Activated CD4-positive, alpha-beta T cell treated with anti-CD3 and anti-CD28 coated beads, Interleukin-2, amount 50 U/mL, for 4 hours (primary cell): ENCODE results near the gene HPSE2.
"Not testable (repeated sequence)": the region's sequence is repeated elsewhere in the genome, so short reads cannot be mapped to it uniquely, and the experiment has no call there.

Source experiments
- DNase-seq, 2 experiments: peaks; one replicate each; pipeline ENCODE4 v3.0.0-alpha.2; 2020

Gene HPSE2

DNA sequence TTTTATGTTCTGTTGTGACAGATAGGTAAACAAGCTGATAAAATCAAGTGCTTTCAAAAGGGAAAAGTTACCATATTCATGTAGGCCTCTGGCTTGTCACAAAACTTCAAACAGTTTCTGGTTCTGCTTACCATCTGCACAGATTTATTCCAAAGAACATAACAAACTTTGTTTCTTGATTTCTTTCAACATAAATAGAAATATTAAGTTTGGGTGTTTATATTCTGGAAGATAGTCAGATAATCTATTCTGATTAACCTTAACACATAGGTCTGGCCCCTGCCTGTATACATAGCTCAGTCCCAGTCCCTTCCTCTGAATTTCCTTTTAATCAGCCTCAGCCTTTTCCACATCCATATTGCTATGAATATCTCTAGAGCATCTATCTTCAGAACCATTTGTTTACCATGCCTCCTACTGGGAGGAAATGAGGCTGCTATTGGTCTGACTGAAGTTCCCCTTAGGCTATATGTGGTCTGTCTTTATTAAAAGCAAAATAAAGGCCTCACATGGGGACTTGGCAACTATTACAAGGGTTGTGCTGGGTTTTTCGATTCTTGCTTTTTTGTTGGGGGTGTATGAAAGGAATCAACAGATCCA lies 319.0 kb downstream of the HPSE2 start:
- DNase-seq = no peak

DNA sequence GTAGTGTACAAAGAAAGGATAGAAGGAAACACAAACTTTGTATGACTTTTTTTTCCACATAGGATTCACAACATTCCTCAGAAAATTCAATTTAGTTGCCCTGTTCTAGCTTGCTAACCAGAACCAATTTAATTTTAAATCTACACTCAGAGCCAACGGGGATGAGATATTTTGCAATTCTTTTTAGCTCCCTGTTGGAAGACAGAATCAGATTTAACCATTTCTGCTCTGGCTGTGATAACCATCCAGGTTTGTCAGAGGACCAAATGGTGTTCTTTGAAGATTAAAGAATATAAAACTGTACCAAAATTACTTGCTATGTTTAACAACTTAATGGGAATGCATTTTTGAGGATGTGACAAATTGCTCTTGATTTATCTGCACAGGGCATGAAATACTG lies 319.7 kb downstream of the HPSE2 start:
- no peak for DNase-seq

DNA sequence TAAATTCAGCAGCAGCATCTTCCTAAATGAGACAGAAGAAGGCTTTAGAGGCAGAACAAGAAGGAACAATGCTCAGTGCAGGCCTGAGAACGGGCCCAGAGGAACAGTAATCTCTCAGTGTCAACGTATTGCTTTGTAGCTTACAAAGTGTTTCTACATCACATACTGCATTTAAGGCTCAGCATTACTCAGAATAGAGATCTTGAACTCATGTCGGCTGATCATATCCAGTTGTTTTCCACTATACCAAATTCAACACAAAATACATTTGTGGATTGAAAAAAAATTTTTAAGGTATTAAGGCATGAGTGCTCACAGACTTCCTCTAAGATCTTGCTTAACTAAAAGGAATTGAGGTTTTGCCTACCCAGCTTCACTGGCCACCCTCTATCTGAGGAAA lies 325.1 kb downstream of the HPSE2 start:
- no peak for DNase-seq

- no peak for DNase-seq
Measured at GRCh38 chr10:98910048-98910447, 325.6 kb downstream of the HPSE2 start.

DNA sequence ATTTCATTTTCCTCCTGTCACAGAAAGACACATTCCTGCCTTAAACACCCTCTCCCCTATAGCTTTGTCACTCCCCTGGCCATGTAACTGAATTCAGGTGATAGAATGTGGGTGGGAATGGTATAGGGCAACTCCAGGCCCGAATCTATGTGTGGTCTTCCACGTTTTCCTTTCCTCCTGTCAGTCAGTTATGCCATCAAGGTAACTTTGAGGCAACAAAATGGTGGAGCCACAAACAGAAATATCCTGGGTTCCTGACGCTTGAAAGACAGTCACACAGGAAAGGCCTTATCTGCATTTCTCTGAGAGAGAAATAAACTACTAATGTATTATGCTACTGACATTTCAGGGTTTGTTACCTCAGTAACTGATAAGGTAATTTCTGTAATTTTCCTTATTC lies 326.8 kb downstream of the HPSE2 start:
- DNase-seq = no peak

GRCh38 chr10:98908247-98908646 lies 327.4 kb downstream of the HPSE2 start:
- not testable (repeated sequence) for DNase-seq

DNA sequence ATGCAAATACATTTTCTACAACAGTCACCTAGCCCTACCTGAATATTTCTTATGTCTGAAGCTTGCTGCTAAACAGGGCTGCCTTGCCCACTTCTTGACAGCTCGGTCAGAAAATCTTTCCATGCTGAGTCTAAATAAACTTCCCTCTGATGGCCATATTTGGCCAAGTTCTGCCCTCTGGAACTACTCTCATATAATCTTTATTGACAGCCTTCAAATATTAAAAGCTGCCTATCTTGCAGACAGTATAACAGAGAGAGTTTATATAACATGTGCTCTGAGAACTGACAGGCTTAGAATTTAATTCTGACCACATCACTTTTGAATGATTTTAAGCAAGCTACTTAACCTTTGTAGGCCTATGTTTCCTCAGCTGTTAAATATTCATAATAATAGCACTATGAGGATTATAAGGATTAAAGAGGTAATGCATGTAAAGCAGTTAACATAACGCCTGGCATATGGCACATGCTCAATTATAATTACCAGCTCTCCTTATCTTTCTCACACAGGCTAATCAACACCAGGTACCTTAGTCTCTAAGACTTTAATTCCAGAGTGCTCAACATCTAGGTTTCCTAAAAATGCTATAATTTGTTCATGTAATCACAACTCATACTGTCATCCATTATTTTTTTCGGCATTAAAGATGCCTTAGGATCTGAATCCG lies 334.1 kb downstream of the HPSE2 start:
- no peak for DNase-seq

DNA sequence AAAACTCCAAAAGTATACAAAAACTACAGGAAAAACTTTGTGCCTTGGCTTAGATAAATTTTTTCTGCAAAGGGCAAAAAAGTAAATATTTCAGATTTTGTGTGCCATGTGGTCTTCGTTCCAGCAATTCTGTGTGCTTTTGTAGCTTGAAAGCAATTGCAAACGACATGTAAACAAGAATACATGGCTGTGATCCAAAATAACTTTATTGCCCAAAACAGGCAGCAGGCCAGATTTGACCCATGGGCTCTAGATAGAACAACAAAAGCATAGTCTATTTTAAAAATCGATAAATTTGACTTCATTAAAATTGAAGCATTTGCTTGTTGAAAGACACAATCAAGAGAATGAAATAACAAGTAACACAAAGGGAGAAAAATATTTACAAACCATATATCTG lies 336.6 kb downstream of the HPSE2 start:
- no peak for DNase-seq

GRCh38 chr10:98892523-98892922 lies 343.1 kb downstream of the HPSE2 start:
- no peak for DNase-seq

- no peak for DNase-seq
Measured at GRCh38 chr10:98886686-98887085, 349.0 kb downstream of the HPSE2 start.

GRCh38 chr10:98885378-98885777 lies 350.3 kb downstream of the HPSE2 start:
- no peak for DNase-seq

DNA sequence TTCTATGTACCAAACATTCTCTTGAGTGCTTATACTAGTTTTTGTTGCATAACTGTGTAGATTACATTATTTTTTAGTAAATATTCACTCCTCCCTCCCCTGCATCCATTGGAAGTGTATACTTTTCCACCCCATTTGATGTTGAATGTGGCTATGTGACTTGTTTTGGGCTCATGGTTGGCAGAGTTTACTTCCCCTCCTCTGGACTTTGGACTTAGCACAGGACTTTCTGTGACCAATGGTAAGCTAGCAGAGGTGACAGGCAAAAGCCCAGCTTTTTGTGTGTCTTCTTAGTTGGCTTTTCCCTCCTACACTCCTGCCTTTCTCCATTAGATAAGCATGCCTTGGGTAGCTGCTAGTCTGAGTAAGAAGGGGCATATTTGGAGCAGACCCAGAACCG lies 353.9 kb downstream of the HPSE2 start:
- DNase-seq = no peak

DNA sequence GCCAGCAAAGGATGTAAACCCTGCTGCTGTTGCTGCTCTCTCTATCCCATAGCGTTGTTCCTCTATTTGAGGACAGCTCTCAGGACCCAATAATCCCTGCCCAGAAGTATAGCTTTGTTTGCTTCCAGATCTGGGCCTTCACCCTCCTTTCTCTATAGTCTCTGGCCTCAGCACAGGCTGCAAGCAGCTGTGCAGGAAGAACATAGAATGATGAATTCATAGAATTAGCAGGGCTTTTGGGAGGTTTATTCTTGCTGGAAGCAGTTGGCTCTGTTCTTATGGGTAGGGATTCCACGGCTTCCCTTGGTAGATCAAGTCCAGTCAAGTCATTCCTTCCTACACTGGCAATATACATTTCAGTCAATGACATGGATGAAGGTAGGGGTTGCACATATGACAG lies 354.7 kb downstream of the HPSE2 start:
- DNase-seq = no peak

GRCh38 chr10:98878921-98879320 lies 356.7 kb downstream of the HPSE2 start:
- DNase-seq = no peak

- no peak for DNase-seq
Measured at GRCh38 chr10:98878418-98878817, 357.2 kb downstream of the HPSE2 start.

DNA sequence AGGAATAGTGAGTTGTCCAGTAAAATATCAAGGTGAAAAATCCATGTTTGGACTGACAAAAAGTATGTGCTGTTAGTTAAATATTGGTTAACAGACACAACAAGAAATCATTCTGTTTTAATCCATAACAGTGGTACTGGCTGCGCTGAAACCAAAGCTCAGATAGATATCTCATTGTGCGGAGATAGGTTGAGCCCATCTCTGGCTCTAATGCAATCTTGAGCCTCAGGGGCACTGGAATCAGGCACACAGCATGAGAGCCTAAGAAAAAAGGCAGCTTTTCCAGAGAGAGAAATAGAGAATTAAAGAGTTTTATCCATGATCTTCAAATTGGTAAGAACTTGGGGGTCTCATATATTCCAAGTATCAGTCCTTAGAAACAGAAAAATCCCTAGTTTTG lies 373.7 kb downstream of the HPSE2 start:
- no peak for DNase-seq

- DNase-seq = no peak
Measured at GRCh38 chr10:98858525-98858924, 377.1 kb downstream of the HPSE2 start.

GRCh38 chr10:98855403-98856189 lies 380.1 kb downstream of the HPSE2 start:
- no peak for DNase-seq

DNA sequence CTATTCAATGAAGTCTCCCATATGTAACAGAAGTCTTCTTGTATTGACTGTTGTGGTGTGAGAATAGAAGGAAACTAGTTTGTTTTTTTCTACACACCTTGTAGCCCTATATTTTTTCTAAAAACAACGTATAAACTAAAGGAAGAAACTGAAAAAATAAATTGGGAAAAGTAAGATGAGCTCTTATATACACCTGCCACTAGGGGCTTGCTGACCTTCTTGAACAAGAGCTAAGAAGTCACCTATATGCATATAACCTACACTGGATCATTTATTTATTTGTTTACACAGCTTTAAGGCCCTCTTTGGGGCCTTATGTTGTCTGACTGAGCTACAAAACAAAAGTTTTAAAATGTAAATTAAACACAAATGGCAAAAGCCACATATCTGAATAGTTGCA lies 383.0 kb downstream of the HPSE2 start:
- DNase-seq = no peak

- DNase-seq = no peak
Measured at GRCh38 chr10:98848361-98848760, 387.3 kb downstream of the HPSE2 start.

DNA sequence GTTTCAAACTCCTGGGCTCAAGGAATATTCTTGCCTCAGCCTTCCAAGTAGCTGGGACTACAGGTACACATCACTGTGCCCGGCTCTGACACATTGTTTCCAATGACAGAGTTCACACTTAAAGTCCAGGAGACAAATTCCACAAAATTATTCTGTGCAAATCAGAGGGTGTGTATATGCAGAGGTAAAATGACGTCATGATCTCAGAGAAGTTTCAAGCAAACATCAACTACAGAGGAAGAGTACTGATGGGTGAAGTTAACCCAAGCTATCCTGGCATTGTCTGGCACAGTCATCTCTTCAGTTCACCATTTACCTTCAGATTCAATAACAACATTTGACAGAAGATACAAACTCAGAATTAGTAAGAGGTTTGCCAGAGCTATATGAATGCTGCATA lies 388.9 kb downstream of the HPSE2 start:
- DNase-seq = no peak

GRCh38 chr10:98833542-98833941 lies 402.1 kb downstream of the HPSE2 start:
- no peak for DNase-seq

GRCh38 chr10:98832738-98833137 lies 402.9 kb downstream of the HPSE2 start:
- DNase-seq = no peak

DNA sequence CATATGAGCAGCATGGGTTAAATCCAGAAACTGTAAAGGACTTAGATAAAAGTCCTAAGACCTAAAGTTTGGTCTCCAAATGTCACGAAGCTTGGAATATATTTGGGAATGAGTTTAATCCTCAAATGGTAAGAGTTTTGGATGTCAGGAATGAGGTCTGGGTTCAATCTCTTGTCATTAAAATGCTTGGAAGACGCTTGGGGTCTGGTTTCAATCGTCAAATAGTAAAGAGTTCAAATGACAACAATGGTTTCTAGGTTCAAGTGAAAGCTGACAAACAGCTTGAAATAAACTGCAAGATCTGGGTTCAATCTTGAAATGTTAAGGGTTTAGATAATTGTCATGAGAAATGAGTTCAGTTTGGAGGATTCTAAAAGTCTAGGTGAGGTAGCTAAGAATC lies 403.5 kb downstream of the HPSE2 start:
- DNase-seq = no peak
